Measurements from ENCODE around the gene RAB24.
"Not testable (repeated sequence)": the region's sequence is repeated elsewhere in the genome, so short reads cannot be mapped to it uniquely, and the experiment has no call there.

RAB24 gene

GRCh38 chr5:177310757-177311391 is 7.4 kb upstream of the RAB24 start:
- no peak for ATAC-seq

GRCh38 chr5:177310332-177310731 is 6.8 kb upstream of the RAB24 start:
- ATAC-seq: no peak

GRCh38 chr5:177309351-177310191 is 6.1 kb upstream of the RAB24 start:
- ATAC-seq: peak in 1 of 2 donors; percentile 37

- no peak for ATAC-seq
Observed at GRCh38 chr5:177308740-177309139, 5.2 kb upstream of the RAB24 start.

- no peak for ATAC-seq
Observed at GRCh38 chr5:177307544-177308363, 4.2 kb upstream of the RAB24 start.

- ATAC-seq: no peak
Observed at GRCh38 chr5:177306674-177307543, 3.4 kb upstream of the RAB24 start.

GRCh38 chr5:177306103-177306640 is 2.7 kb upstream of the RAB24 start:
- not testable (repeated sequence) for ATAC-seq

- no peak for ATAC-seq
Observed at GRCh38 chr5:177304392-177305119, 1.0 kb upstream of the RAB24 start.

GRCh38 chr5:177303925-177304391 is 439 bp upstream of the RAB24 start:
- no peak for ATAC-seq

- no peak for ATAC-seq
Observed at GRCh38 chr5:177302354-177303110, 987 bp downstream of the RAB24 start.

GRCh38 chr5:177301503-177302165 is 1.9 kb downstream of the RAB24 start:
- no peak for ATAC-seq

- ATAC-seq: no peak
Observed at GRCh38 chr5:177300951-177301350, 2.6 kb downstream of the RAB24 start.

- peak; percentile 15 to 25 for ATAC-seq
Observed at GRCh38 chr5:177300236-177300880, 3.2 kb downstream of the RAB24 start.

- no peak for ATAC-seq
Observed at GRCh38 chr5:177299697-177300096, 3.8 kb downstream of the RAB24 start.

GRCh38 chr5:177297922-177298321 is 5.6 kb downstream of the RAB24 start:
- no peak for ATAC-seq

- no peak for ATAC-seq
Observed at GRCh38 chr5:177296581-177296980, 6.9 kb downstream of the RAB24 start.

- ATAC-seq: no peak
Observed at GRCh38 chr5:177295924-177296323, 7.6 kb downstream of the RAB24 start.

GRCh38 chr5:177294632-177295031 is 8.9 kb downstream of the RAB24 start:
- no peak for ATAC-seq
